ENCODE data around the gene PRKAG2. TPM values are rescaled to one million over a fixed set of nuclear protein-coding genes. Genes with fewer than 3 reads are reported as not detected.
A peak's percentile ranks its signal among the peaks of the same experiment; 100 is the strongest.

PRKAG2 gene
- total RNA-seq, 4 donors from 2014 or later = 19.5 to 30.8 (median 27.6) TPM

DNA sequence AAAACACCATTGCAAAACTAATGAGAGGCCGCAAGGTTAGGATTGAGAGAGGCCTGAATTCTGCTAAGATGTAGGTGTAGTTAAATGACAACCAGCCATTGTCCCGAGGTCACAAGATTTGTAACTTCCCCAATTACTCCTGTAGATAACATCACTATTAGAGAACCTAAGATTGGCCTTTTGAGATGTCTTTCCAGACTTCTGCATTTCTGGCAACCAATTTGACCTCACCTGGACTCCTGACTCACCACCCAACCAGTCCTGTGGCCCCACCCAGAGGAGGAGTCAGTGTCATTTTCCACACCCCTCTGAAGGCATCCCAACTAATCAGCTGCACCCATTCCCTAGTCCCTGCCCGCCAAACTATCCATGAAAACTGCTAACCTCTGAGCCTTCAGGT, 115.7 kb downstream of the PRKAG2 start:
- peaks cover 0 to 5% of the 10 kb centered on the region in 2 donors for H3K4me1 ChIP-seq
- intact Hi-C loops (cut with DNase I) = loop anchor here (5.0 to 10.0 kb wide), 2 partner anchors 309 to 376 kb away; no protein-coding TSS in a partner anchor
- no peak overlapping the region for H3K27ac ChIP-seq
- peak in 1 of 2 donors; percentile 20 for DNase-seq
- no peaks in the 10 kb centered on the region for H3K27me3 ChIP-seq
- WGBS, 2 donors = 78 to 88% methylated on average over 3 of the region's 3 CpGs
- H3K4me3 ChIP-seq (replicated peaks in 1 of 3) = no peak overlapping the region
- H3K36me3 ChIP-seq = no peaks in the 10 kb centered on the region
- TF ChIP-seq, protein P1, sequence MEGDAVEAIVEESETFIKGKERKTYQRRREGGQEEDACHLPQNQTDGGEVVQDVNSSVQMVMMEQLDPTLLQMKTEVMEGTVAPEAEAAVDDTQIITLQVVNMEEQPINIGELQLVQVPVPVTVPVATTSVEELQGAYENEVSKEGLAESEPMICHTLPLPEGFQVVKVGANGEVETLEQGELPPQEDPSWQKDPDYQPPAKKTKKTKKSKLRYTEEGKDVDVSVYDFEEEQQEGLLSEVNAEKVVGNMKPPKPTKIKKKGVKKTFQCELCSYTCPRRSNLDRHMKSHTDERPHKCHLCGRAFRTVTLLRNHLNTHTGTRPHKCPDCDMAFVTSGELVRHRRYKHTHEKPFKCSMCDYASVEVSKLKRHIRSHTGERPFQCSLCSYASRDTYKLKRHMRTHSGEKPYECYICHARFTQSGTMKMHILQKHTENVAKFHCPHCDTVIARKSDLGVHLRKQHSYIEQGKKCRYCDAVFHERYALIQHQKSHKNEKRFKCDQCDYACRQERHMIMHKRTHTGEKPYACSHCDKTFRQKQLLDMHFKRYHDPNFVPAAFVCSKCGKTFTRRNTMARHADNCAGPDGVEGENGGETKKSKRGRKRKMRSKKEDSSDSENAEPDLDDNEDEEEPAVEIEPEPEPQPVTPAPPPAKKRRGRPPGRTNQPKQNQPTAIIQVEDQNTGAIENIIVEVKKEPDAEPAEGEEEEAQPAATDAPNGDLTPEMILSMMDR (IDR thresholded peaks at IDR 0.05) = no peak
- no peak for TF ChIP-seq POLR2A (IDR thresholded peaks at IDR 0.05)
- no peaks in the 10 kb centered on the region for H3K9me3 ChIP-seq

DNA sequence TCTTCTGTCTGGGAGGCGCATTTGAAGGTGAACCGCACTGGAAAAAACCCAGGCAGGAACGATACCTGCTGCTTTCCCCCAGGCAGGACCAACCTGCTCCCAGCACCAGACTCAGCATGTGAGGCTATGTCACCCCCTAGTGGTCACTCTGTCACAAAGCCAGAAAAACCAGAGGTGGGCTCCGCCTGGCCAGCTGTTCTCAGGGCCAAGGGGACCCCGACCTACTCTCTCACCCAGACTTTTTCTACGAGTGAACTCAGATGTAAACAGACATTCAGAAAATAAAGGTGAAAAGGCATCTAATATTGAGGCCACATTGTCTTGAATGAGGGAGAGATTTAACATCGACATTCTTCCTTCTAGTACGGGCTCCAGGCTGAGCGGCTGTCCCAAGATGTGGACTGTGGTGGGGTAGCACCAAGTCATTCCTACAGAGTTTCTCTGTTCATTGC, 117.3 kb downstream of the PRKAG2 start:
- Histone ChIP-seq H3K4me3 (replicated peaks in 1 of 3) (no peak overlapping the region), H3K9me3 (no peaks in the 10 kb centered on the region), H3K4me1 (peaks cover 2 to 14% of the 10 kb centered on the region in 2 donors), H3K36me3 (no peaks in the 10 kb centered on the region), H3K27ac (no peak overlapping the region), H3K27me3 (no peaks in the 10 kb centered on the region)
- WGBS, 2 donors = 47 to 63% methylated on average over 6 to 9 of the region's 9 CpGs
- TF ChIP-seq, protein P1 (IDR thresholded peaks at IDR 0.05) = peak; percentile 76 to 92 (median 84)
- no peak for TF ChIP-seq POLR2A (IDR thresholded peaks at IDR 0.05)
- intact Hi-C loops (cut with DNase I) = loop anchor here (5.0 to 10.0 kb wide), 4 partner anchors 132 to 375 kb away; no protein-coding TSS in a partner anchor
- DNase-seq = peak; percentile 69 to 72

DNA sequence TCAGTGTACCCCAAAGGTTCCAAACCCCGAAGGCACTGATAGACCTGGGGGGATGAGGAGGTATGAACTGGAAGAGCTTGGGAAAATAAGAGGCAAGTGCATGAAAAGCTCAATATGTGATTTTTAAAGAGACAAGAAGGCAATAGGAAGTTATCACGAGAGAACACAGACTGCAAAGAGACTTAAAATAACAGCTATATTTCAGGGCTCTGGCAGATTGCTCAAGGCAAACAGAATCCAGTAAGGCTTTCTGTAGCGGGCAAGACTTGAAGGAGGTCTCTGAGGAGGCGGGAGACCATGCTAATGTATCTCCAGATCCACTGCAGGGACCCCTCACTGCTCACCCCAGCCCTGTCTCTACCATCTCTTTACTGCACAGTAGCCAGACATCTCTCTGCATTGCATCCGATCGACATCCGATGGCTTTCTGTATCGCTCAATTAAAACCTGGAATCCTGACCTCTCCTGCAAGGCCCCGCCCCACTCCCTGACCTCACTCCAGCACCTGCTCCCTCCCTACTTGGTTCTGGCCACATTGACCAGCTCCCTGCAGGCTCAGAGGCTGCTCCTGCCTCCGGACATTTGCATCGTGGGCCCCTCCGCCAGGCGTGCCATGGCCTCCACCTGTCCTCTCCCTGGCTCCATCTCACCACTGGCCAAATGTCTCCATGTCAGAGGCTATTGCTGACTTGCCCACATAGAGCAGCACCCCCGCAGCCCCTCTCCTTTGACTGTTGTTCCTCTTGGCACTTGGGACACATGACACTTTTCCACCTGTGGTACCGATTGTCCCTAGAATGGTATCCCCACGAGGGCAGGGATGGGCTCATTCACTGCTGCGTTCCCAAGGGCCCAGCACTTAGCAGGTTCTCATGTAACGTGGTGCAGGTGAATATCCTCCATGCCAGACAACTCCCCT, 118.0 kb downstream of the PRKAG2 start:
- H3K36me3 ChIP-seq = no peaks in the 10 kb centered on the region
- peaks cover 6 to 22% of the 10 kb centered on the region in 2 donors for H3K4me1 ChIP-seq
- no peak overlapping the region for H3K27ac ChIP-seq

DNA sequence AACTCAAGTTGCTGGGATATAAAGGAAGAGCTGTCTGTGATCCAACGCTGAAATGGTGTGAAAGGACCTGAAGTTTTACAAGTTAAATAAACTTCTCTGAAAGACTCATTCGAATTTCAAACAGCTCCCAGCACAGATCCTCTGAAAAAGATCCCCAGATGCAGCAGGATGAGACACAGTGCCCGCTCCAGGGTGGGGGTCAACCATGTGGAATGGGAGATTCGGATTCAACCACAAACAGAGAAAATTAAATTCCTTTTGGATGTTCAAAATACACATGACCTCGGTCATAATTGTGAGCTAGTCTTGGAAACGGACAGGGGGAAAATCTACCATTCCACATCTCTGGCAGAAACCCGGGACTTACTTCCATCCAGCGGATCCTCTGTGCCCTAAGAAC, 119.6 kb downstream of the PRKAG2 start:
- TF ChIP-seq, protein P1 (IDR thresholded peaks at IDR 0.05) = no peak
- no peak for TF ChIP-seq POLR2A (IDR thresholded peaks at IDR 0.05)
- intact Hi-C loops (cut with DNase I) = loop anchor here (5.0 kb wide), 2 partner anchors 130 to 185 kb away; no protein-coding TSS in a partner anchor

More for the DNA sequence above, 118.0 kb downstream of the PRKAG2 start:
- Histone ChIP-seq H3K27me3 (no peaks in the 10 kb centered on the region), H3K9me3 (no peaks in the 10 kb centered on the region), H3K4me3 (replicated peaks in 1 of 3) (no peak overlapping the region)
- TF ChIP-seq POLR2A (IDR thresholded peaks at IDR 0.05) = no peak
- TF ChIP-seq, protein P1 (IDR thresholded peaks at IDR 0.05) = no peak
- 82 to 84% methylated on average over 18 of the region's 18 CpGs for WGBS, 2 donors
- intact Hi-C loops (cut with DNase I) = loop anchor here (5.0 kb wide), 2 partner anchors 132 to 187 kb away; no protein-coding TSS in a partner anchor
- DNase-seq = no peak

More for the DNA sequence above, 119.6 kb downstream of the PRKAG2 start:
- Histone ChIP-seq H3K36me3 (no peaks in the 10 kb centered on the region), H3K4me3 (replicated peaks in 1 of 3) (no peak overlapping the region), H3K4me1 (peaks cover 6 to 26% of the 10 kb centered on the region in 2 donors), H3K27me3 (no peaks in the 10 kb centered on the region), H3K9me3 (no peaks in the 10 kb centered on the region), H3K27ac (no peak overlapping the region)
- no peak for DNase-seq
- 74 to 88% methylated on average over 8 of the region's 8 CpGs for WGBS, 2 donors

All from thyroid gland (tissue), 4 donors.